CD8-positive, alpha-beta memory T cell (primary cell): ENCODE data around the gene MORN1. TPM values are rescaled to one million over a fixed set of nuclear protein-coding genes. Genes with fewer than 3 reads are reported as not detected.

Source experiments
- CTCF ChIA-PET: fragments of 350-600 bp; sonication (Branson Sonifier 250); formaldehyde crosslinking; loops from one replicate; lab custom pipeline; 2021; ENCODE audit warnings: antibody characterized with exemption; lab: Charles Lee
- POLR2A ChIA-PET: fragments of 350-600 bp; sonication (Branson Sonifier 250); formaldehyde crosslinking; loops from one replicate; lab custom pipeline; 2021; ENCODE audit warnings: antibody characterized with exemption; lab: Charles Lee
- DNase-seq, 5 donors: peaks; one replicate each; pipeline versions ENCODE4 v3.0.0 to v3.0.0-alpha.2; 2020 to 2022; ENCODE audit warnings: mixed read lengths in 1 of 5
- H3K27ac ChIP-seq: one replicate; pipeline ENCODE4 v1.7.0; 2013; ENCODE audit warnings: low read depth, mild to moderate bottlenecking, low read length, moderate library complexity
- H3K27me3 ChIP-seq: 2 replicates; pipeline ENCODE4 v1.7.0; 2013; ENCODE audit warnings: low read length, mild to moderate bottlenecking; ENCODE audit not compliant: insufficient read depth, poor library complexity, severe bottlenecking
- H3K36me3 ChIP-seq: 2 replicates; pipeline ENCODE4 v1.7.0; 2013; ENCODE audit warnings: mild to moderate bottlenecking, low read length, moderate library complexity; ENCODE audit not compliant: insufficient read depth
- H3K4me1 ChIP-seq: 2 replicates; pipeline ENCODE4 v1.7.0; 2013; ENCODE audit warnings: mild to moderate bottlenecking, low read length, moderate library complexity; ENCODE audit not compliant: insufficient read depth
- H3K4me3 ChIP-seq: 2 replicates; pipeline ENCODE4 v1.7.0; 2013; ENCODE audit warnings: mild to moderate bottlenecking, low read length
- H3K9me3 ChIP-seq: 2 replicates; pipeline ENCODE4 v1.7.0; 2013; ENCODE audit warnings: mild to moderate bottlenecking, low read length
- H3K27ac Mint-ChIP-seq, 8 donors: one replicate each; pipeline ENCODE4 v1.8.0; 2020 to 2021; ENCODE audit warnings: mixed read lengths in 8 of 8, mild to moderate bottlenecking in 6 of 8, inconsistent platforms in 3 of 8, moderate library complexity in 3 of 8
- H3K27me3 Mint-ChIP-seq, 2 donors: one replicate each; pipeline ENCODE4 v1.8.0; 2020 to 2021; ENCODE audit warnings: mixed read lengths in 2 of 2, mild to moderate bottlenecking in 1 of 2, moderate library complexity in 1 of 2
- H3K36me3 Mint-ChIP-seq, 3 donors: one replicate each; pipeline ENCODE4 v1.8.0; 2020 to 2021; ENCODE audit warnings: mixed read lengths in 3 of 3, inconsistent platforms in 1 of 3, mild to moderate bottlenecking in 1 of 3
- H3K4me1 Mint-ChIP-seq, 3 donors: one replicate each; pipeline ENCODE4 v1.8.0; 2020 to 2021; ENCODE audit warnings: mixed read lengths in 3 of 3, inconsistent platforms in 1 of 3, mild to moderate bottlenecking in 1 of 3
- H3K4me3 Mint-ChIP-seq, 7 donors: one replicate each; pipeline ENCODE4 v1.8.0; 2020 to 2021; ENCODE audit warnings: mixed read lengths in 7 of 7, mild to moderate bottlenecking in 6 of 7, moderate library complexity in 4 of 7, inconsistent platforms in 2 of 7
- H3K9me3 Mint-ChIP-seq, 5 donors: one replicate each; pipeline ENCODE4 v1.8.0; 2020 to 2022; ENCODE audit warnings: mixed read lengths in 5 of 5, mild to moderate bottlenecking in 3 of 5, moderate library complexity in 2 of 5, inconsistent platforms in 1 of 5
- polyA plus RNA-seq: library from polyadenylated mRNA; unstranded; fragments of 300-500 nt; fragmentation: Illumina TruSeq; gene quantifications from one replicate; pipeline ENCODE4 v1.2.3, GENCODE V29; 2021
- total RNA-seq, 2 experiments: library from RNA; stranded (reverse); gene quantifications; one replicate each; pipeline ENCODE4 v1.2.3, GENCODE V29; 2021

The MORN1 gene
- total and polyA plus RNA-seq, 3 experiments from 2014 or later: 3.3 to 10.4 (median 9.4) TPM

DNA sequence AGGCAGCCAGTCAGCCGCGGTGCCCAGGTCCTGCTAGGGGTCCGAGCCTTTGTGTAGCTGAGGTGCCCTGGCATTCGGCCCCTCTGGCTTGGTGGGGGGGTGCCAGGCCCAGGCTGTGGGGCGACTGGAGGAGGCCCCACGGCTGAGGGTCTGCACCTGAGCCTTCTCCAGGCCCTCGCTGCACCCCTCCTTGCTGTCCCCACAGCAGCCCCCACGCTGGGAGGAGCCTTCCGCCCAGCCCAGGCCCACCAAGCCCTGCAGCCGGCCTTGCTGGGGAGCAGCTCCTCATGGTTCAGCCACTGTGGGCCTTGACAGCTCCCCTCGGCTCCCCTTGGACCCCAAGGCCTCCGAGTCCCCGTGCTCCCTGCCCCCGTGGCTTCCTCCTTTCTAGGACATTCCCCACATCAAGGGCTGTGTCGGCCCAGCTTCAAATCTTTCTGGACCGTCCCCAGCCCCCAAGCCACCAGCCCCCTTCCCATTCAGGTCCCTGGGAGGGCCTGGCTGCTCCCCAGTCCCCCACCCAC, 67.8 kb downstream of the MORN1 start:
- H3K9me3 ChIP-seq: no peaks in the 10 kb centered on the region
- H3K9me3 Mint-ChIP-seq: no peaks in the 10 kb centered on the region
- H3K4me3 ChIP-seq: no peak overlapping the region
- no peak overlapping the region for H3K4me3 Mint-ChIP-seq
- no peaks in the 10 kb centered on the region for H3K36me3 ChIP-seq
- peaks cover 3% of the 10 kb centered on the region for H3K4me1 ChIP-seq
- no peak overlapping the region for H3K27ac ChIP-seq
- H3K27me3 ChIP-seq: peaks cover 5% of the 10 kb centered on the region
- ChIA-PET POLR2A (no interaction called here), CTCF (no interaction called here)
- peaks cover 0 to 3% (median 0%) of the 10 kb centered on the region in 3 donors for H3K36me3 Mint-ChIP-seq
- DNase-seq: no peak
- H3K27ac Mint-ChIP-seq: peak overlapping the region in 1 of 8 donors; percentile 14
- peaks cover 0 to 8% (median 3%) of the 10 kb centered on the region in 3 donors for H3K4me1 Mint-ChIP-seq
- peaks cover 5% of the 10 kb centered on the region in 2 donors for H3K27me3 Mint-ChIP-seq

DNA sequence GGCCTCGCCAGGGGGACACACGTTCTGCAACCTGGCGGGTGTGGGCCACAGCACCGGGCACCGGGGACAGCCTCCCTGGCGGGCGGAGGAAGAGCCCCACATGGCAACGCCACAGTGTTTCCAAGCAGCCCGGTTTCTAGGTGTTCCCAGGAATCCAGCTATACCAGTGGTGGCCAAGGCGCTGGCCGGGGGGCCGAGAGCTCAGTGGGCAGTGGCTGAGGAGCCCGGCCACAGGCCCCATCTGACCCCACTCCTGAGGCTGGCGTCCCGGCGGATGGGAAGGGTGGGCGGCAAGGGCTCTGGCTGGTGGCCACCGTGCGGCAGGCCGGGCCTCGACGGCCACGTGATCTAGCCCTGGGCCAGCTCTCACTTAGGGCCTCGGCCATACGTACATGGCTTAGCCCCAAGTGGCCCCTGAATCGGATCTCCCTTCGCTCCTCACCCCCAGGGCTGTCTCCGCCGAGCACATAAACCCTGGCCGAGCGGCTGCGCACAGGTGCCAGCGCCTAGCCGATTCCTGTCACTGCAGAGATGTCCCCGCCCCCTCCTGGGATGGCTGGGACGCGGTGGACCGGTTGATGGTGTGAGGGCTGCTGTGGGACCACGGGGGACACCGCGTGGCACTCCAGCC, 68.7 kb downstream of the MORN1 start:
- H3K27ac ChIP-seq: no peak overlapping the region
- H3K9me3 ChIP-seq: no peaks in the 10 kb centered on the region
- no peaks in the 10 kb centered on the region for H3K9me3 Mint-ChIP-seq
- peaks cover 5% of the 10 kb centered on the region for H3K27me3 ChIP-seq
- no peak for DNase-seq
- peaks cover 0 to 3% (median 0%) of the 10 kb centered on the region in 3 donors for H3K36me3 Mint-ChIP-seq
- no peak overlapping the region for H3K4me3 ChIP-seq
- peaks cover 0 to 11% (median 3%) of the 10 kb centered on the region in 3 donors for H3K4me1 Mint-ChIP-seq
- peaks cover 5% of the 10 kb centered on the region for H3K4me1 ChIP-seq
- H3K4me3 Mint-ChIP-seq: no peak overlapping the region
- ChIA-PET CTCF (no interaction called here), POLR2A (no interaction called here)
- peaks cover 5% of the 10 kb centered on the region in 2 donors for H3K27me3 Mint-ChIP-seq
- no peak overlapping the region for H3K27ac Mint-ChIP-seq
- H3K36me3 ChIP-seq: no peaks in the 10 kb centered on the region

DNA sequence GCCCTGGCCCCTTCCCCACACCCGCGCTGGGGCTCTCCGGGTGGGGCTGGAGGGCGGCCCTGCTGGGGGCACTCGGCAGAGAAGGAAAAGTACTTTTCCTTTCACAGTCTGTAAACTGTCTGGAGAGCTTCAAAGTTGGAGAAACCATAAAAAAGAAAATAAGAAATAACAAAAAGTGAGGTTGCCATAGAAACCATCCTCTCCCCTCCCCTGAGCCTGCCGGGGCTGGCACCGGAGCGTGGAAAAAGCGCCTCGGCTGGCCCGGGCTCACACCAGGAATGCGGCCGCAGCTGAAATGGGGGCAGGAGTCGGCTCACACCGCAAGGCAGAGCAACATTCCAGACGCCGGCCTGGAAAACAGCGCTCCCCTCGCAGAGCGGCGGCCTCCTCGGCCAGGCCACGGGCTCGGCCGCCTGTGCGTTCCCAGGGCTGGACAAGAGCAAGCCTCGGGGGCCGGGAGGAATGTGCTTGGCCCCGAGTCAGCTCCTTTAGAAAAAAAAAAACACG, 69.2 kb downstream of the MORN1 start:
- no peaks in the 10 kb centered on the region for H3K36me3 ChIP-seq
- H3K27ac ChIP-seq: no peak overlapping the region
- Mint-ChIP-seq H3K27ac (no peak overlapping the region), H3K4me1 (peaks cover under 1 to 12% (median 3%) of the 10 kb centered on the region in 3 donors), H3K27me3 (peaks cover 1 to 2% of the 10 kb centered on the region in 2 donors), H3K36me3 (peaks cover 0 to 1% (median 0%) of the 10 kb centered on the region in 3 donors), H3K9me3 (no peaks in the 10 kb centered on the region), H3K4me3 (no peak overlapping the region)
- no peaks in the 10 kb centered on the region for H3K9me3 ChIP-seq
- peaks cover 5% of the 10 kb centered on the region for H3K27me3 ChIP-seq
- no peak overlapping the region for H3K4me3 ChIP-seq
- ChIA-PET POLR2A (no interaction called here), CTCF (no interaction called here)
- H3K4me1 ChIP-seq: peaks cover 5% of the 10 kb centered on the region
- DNase-seq: no peak

DNA sequence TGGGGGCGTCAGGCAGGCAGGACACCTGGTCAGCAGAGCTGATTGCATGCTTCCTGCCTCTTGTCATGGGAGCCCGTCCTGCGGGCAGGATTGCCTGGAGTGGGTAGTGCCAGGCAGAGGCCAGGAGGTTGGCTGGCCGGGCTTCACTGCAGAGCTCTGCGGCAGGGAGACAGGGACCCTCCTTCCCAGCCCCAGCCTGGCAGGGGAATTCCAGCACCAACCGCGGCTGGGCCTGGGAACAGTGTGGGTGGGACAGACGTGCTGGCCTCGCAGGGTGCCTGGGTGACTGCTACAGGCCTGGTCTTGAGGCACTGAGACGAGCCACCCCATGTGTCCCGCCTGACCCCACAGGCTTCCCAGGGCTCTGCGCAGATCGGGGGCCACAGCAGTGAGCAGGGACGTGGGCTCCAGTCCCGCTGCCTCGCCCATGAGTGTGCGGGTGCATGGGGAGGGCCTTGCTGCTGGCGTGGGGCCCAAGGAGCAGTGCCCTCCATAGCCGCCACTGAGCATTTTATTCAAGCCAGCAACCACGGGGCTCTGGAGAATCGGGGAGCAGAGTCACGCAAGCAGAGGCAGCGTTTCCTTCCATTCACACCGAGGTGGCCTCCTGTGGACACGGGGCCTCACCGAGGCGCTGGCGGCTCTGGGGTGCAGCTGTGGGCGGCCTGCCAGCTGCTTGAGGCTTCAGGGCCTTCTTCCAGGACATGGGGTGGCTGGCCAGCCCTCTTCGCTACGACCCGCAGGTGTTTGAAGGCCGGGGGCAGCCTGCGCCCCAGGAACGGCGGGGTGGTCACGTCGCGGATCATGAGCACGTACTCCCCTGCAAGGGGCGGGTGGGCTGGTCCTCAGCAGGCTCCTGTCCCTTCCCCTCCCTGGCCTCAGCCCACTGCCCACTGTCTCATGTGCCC, 70.3 kb downstream of the MORN1 start:
- Mint-ChIP-seq H3K9me3 (no peaks in the 10 kb centered on the region), H3K27ac (peak overlapping the region in 1 of 8 donors; percentile 75), H3K4me3 (no peak overlapping the region), H3K36me3 (no peaks in the 10 kb centered on the region), H3K4me1 (peaks cover 2 to 15% (median 3%) of the 10 kb centered on the region in 3 donors), H3K27me3 (no peaks in the 10 kb centered on the region)
- H3K27me3 ChIP-seq: peaks cover 5% of the 10 kb centered on the region
- no peaks in the 10 kb centered on the region for H3K9me3 ChIP-seq
- POLR2A ChIA-PET: no interaction called here
- CTCF ChIA-PET: interaction anchor here (1.5 kb wide), 1 partner anchor 126 kb away, joined by 4 read pairs; the partner anchor contains the start of gene FAAP20
- no peak overlapping the region for H3K4me3 ChIP-seq
- no peak overlapping the region for H3K27ac ChIP-seq
- no peaks in the 10 kb centered on the region for H3K36me3 ChIP-seq
- peaks cover 6% of the 10 kb centered on the region for H3K4me1 ChIP-seq
- DNase-seq: no peak

DNA sequence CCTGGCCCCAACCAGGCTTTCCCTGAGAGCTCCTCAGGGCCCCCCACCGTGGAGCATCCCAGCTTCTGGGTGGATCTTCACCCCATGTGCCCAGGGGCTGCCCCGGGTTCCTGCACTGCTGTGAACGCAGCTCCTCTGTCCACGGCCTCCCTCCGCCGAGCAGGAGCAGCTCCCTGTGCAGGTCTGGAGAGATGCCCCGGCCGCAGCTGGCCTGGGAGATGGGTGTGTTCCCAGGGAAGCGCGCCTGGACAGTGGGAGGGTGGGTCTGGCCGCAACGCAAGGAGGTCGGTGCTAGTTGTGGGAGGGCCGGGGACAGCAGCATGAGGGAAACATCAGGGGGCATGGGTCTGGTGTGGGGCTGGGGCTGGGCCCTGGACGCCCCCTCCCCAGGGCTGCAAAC, 71.3 kb downstream of the MORN1 start:
- peaks cover 3 to 21% (median 5%) of the 10 kb centered on the region in 3 donors for H3K4me1 Mint-ChIP-seq
- no peaks in the 10 kb centered on the region for H3K9me3 Mint-ChIP-seq
- DNase-seq: no peak
- H3K27ac ChIP-seq: no peak overlapping the region
- no peaks in the 10 kb centered on the region for H3K36me3 ChIP-seq
- peaks cover 15% of the 10 kb centered on the region for H3K4me1 ChIP-seq
- H3K36me3 Mint-ChIP-seq: no peaks in the 10 kb centered on the region
- H3K4me3 ChIP-seq: no peak overlapping the region
- peaks cover 5% of the 10 kb centered on the region for H3K27me3 ChIP-seq
- H3K27me3 Mint-ChIP-seq: no peaks in the 10 kb centered on the region
- ChIA-PET POLR2A (interaction anchor here (0.8 kb wide), 1 partner anchor 64 kb away, joined by 3 read pairs; no protein-coding TSS in a partner anchor), CTCF (interaction anchor here (1.5 kb wide), 1 partner anchor 125 kb away, joined by 4 read pairs; the partner anchor contains the start of gene FAAP20)
- H3K4me3 Mint-ChIP-seq: no peak overlapping the region
- no peaks in the 10 kb centered on the region for H3K9me3 ChIP-seq
- H3K27ac Mint-ChIP-seq: no peak overlapping the region

DNA sequence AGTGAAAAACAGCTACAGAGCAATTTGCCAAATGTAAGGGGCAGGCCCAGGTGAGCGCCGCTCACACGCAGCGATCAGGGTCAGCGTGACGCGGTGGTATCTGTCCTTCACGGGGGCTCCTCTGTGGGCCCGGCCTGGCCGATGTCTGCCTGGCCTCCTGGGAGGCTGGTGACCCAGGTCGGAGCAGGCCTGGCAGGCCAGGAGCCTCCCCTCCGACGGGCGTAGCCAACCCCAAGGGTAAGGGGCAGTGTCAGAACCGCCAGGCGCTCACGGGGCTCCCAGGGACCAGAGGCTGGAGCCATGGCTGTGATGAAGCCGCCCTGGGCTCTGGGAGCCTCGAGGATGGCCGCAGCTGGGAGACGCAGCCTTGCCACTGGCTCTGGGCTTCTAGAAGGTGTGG, 72.1 kb downstream of the MORN1 start:
- DNase-seq: no peak
- Histone ChIP-seq H3K27ac (no peak overlapping the region), H3K9me3 (no peaks in the 10 kb centered on the region), H3K4me3 (no peak overlapping the region), H3K4me1 (peaks cover 16% of the 10 kb centered on the region), H3K36me3 (no peaks in the 10 kb centered on the region), H3K27me3 (peaks cover 5% of the 10 kb centered on the region)
- CTCF ChIA-PET: interaction anchor here (1.0 to 1.5 kb wide), 2 partner anchors 89 to 125 kb away, joined by 3 to 4 read pairs; partner anchors contain the start of gene FAAP20
- H3K9me3 Mint-ChIP-seq: no peaks in the 10 kb centered on the region
- no peaks in the 10 kb centered on the region for H3K27me3 Mint-ChIP-seq
- POLR2A ChIA-PET: interaction anchor here (0.8 kb wide), 1 partner anchor 63 kb away, joined by 3 read pairs; no protein-coding TSS in a partner anchor
- H3K4me3 Mint-ChIP-seq: peak overlapping the region in 3 of 7 donors; percentile 19 to 61 (median 23)
- H3K27ac Mint-ChIP-seq: peak overlapping the region in 3 of 8 donors; percentile 70 to 86 (median 85)
- no peaks in the 10 kb centered on the region for H3K36me3 Mint-ChIP-seq
- peaks cover 3 to 21% (median 5%) of the 10 kb centered on the region in 3 donors for H3K4me1 Mint-ChIP-seq

DNA sequence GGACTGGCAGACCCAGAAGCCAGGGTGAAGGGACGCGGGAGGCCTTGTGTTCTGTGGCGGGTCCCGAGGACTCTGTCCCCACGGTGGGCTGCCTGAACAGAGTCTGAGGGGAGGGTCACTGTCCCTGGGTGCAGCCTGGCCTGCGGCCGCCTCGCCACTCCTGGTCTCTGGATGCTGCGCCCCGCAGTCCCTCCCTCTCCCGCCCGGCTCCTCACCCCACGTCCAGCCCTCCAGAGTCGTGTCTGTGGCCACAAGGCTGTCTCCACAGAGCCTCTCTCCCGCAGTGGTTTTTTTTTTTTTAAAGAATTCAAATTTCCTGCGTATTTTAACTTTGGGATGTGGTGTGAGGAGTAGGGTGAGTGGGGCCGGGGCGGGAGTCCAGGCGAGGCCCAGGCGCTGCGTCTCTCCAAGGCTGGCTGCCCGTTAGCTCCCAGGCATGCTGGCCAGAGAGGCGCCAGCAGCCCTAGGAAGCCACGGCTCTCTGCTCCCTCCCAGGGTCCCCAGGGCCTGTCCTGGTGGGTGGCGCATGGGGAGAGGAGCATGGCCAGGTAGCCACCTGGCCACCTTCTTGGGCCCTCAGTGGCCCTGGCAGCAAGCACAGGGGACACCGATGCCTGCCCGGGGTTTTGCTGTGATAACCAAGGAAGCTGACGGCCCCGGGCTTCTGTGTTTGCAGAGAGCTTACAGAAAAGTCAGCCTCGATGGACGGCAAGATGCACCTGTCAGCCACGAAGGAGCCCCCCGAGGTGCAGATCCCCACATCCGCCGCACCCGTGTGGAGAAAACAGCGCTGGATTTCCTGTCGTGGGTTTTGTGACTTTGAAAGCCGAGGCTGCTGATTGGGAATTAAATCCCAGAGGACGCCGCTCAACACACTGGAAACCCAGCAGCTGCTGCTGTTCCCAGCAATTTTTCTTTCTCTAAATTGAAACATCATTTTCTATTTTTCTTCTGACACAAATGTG, 72.8 kb downstream of the MORN1 start:
- POLR2A ChIA-PET: no interaction called here
- Histone ChIP-seq H3K4me1 (peaks cover 23% of the 10 kb centered on the region), H3K9me3 (no peaks in the 10 kb centered on the region), H3K27me3 (peaks cover 5% of the 10 kb centered on the region), H3K36me3 (no peaks in the 10 kb centered on the region), H3K27ac (no peak overlapping the region), H3K4me3 (no peak overlapping the region)
- Mint-ChIP-seq H3K27me3 (no peaks in the 10 kb centered on the region), H3K9me3 (no peaks in the 10 kb centered on the region), H3K4me1 (peaks cover 5 to 24% (median 6%) of the 10 kb centered on the region in 3 donors), H3K4me3 (peak overlapping the region in 3 of 7 donors; percentile 19 to 61 (median 23)), H3K36me3 (no peaks in the 10 kb centered on the region), H3K27ac (peak overlapping the region in 3 of 8 donors; percentile 70 to 86 (median 85))
- DNase-seq: peak in 1 of 5 donors; percentile 55
- CTCF ChIA-PET: interaction anchor here (1.0 kb wide), 1 partner anchor 88 kb away, joined by 3 read pairs; no protein-coding TSS in a partner anchor
